Loucy (cell line): ENCODE results near the gene RNASE11.
"Not testable (repeated sequence)": the region's sequence is repeated elsewhere in the genome, so short reads cannot be mapped to it uniquely, and the experiment has no call there.

ENCODE experiments used
- H2AFZ ChIP-seq: fragments of 200-600 bp; sonication (generic); 2 replicates; pipeline ENCODE4 v1.6.0; 2016; ENCODE audit warnings: antibody characterized with exemption, mild to moderate bottlenecking, low read length, moderate library complexity
- H3F3A ChIP-seq: fragments of 200-600 bp; 2 replicates; pipeline ENCODE4 v1.6.0; 2016; ENCODE audit warnings: antibody characterized with exemption, low read depth, mild to moderate bottlenecking
- H3K27me3 ChIP-seq: fragments of 200-600 bp; sonication (generic); 2 replicates; pipeline ENCODE4 v1.6.1; 2014; ENCODE audit warnings: low read length, mild to moderate bottlenecking; ENCODE audit not compliant: insufficient read depth, poor library complexity, severe bottlenecking
- H3K36me3 ChIP-seq: fragments of 200-600 bp; sonication (generic); 2 replicates; pipeline ENCODE4 v1.6.1; 2016; ENCODE audit warnings: low read length; ENCODE audit not compliant: insufficient read depth
- H3K4me1 ChIP-seq: fragments of 200-600 bp; sonication (generic); 2 replicates; pipeline ENCODE4 v1.5.1; 2014; ENCODE audit warnings: low read length, mild to moderate bottlenecking; ENCODE audit not compliant: insufficient read depth, poor library complexity, severe bottlenecking
- H3K4me2 ChIP-seq: fragments of 200-600 bp; sonication (generic); 2 replicates; pipeline ENCODE4 v1.6.0; 2014; ENCODE audit warnings: antibody characterized with exemption, low read length, low read depth, mild to moderate bottlenecking; ENCODE audit not compliant: poor library complexity, severe bottlenecking
- H3K4me3 ChIP-seq: fragments of 200-600 bp; sonication (generic); 2 replicates; pipeline ENCODE4 v1.5.1; 2014; ENCODE audit warnings: low read length, mild to moderate bottlenecking, mixed read lengths; ENCODE audit not compliant: poor library complexity, severe bottlenecking
- H3K79me2 ChIP-seq: fragments of 200-600 bp; sonication (generic); 2 replicates; pipeline ENCODE4 v1.6.1; 2014; ENCODE audit warnings: low read length; ENCODE audit not compliant: insufficient read depth
- H3K9ac ChIP-seq: fragments of 200-600 bp; sonication (generic); 2 replicates; pipeline ENCODE4 v1.6.0; 2014; ENCODE audit warnings: mild to moderate bottlenecking, low read depth, low read length, moderate library complexity; ENCODE audit not compliant: poor library complexity, severe bottlenecking
- H3K9me2 ChIP-seq: fragments of 200-600 bp; sonication (generic); replicated peaks from 2 replicates; pipeline ENCODE4 v1.6.1; 2016; ENCODE audit warnings: low read depth, low read length, mixed read lengths
- H3K9me3 ChIP-seq: fragments of 200-600 bp; sonication (generic); 2 replicates; pipeline ENCODE4 v1.6.1; 2014; ENCODE audit warnings: mild to moderate bottlenecking, antibody characterized with exemption, low read length, low read depth; ENCODE audit not compliant: insufficient read depth
- H4K20me1 ChIP-seq: fragments of 200-600 bp; sonication (generic); 2 replicates; pipeline ENCODE4 v1.6.0; 2014; ENCODE audit warnings: antibody characterized with exemption, low read length, mild to moderate bottlenecking; ENCODE audit not compliant: insufficient read depth, poor library complexity, severe bottlenecking
- CTCF ChIP-seq: fragments of 200-600 bp; sonication (generic); conservative IDR thresholded peaks from 2 replicates; pipeline ENCODE4 v1.5.1; 2014; ENCODE audit warnings: mild to moderate bottlenecking, antibody characterized with exemption, low read length
- EZH2phosphoT487 ChIP-seq: fragments of 200-600 bp; IDR thresholded peaks from 2 replicates; pipeline ENCODE4 v1.6.1; 2018; ENCODE audit warnings: antibody characterized with exemption, mild to moderate bottlenecking, moderate library complexity, borderline replicate concordance

Gene RNASE11

GRCh38 chr14:20578784-20579502 is 8.9 kb downstream of the RNASE11 start:
- Histone ChIP-seq H3K27me3 (no peaks in the 10 kb centered on the region), H2AFZ (no peak overlapping the region), H3K4me2 (no peak overlapping the region), H3K9me3 (no peaks in the 10 kb centered on the region), H3F3A (no peaks in the 10 kb centered on the region), H4K20me1 (no peaks in the 10 kb centered on the region), H3K4me3 (no peak overlapping the region), H3K36me3 (no peaks in the 10 kb centered on the region), H3K4me1 (no peaks in the 10 kb centered on the region), H3K79me2 (no peaks in the 10 kb centered on the region), H3K9me2 (no peaks in the 10 kb centered on the region), H3K9ac (no peak overlapping the region)
- TF ChIP-seq CTCF = no peak
- TF ChIP-seq EZH2phosphoT487 = no peak

DNA sequence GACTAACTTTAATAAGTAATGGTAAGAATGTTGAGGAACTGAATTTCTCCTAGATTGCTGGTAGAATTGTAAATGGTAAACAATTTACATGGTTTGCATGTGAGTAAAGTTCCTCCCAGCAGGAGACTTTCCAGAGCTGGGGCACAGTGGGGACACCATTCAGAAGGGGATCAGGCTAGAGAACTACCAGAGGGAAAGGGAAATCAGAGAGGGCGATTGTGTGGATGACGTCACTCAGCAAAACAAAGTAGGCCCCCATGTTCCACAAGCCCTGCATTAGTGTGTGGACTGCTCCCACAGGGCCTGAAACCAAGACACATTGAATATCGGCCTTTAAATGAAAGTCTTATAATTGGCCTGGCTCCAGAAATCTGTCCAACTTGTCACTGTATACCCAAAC is 9.5 kb downstream of the RNASE11 start:
- H3K79me2 ChIP-seq = no peaks in the 10 kb centered on the region
- H3K9me3 ChIP-seq = no peaks in the 10 kb centered on the region
- no peak overlapping the region for H3K4me2 ChIP-seq
- H3F3A ChIP-seq = no peaks in the 10 kb centered on the region
- no peaks in the 10 kb centered on the region for H3K4me1 ChIP-seq
- no peak overlapping the region for H3K4me3 ChIP-seq
- H2AFZ ChIP-seq = no peak overlapping the region
- H3K9me2 ChIP-seq = no peaks in the 10 kb centered on the region
- H4K20me1 ChIP-seq = no peaks in the 10 kb centered on the region
- TF ChIP-seq EZH2phosphoT487 (no peak), CTCF (no peak)
- no peaks in the 10 kb centered on the region for H3K27me3 ChIP-seq
- no peaks in the 10 kb centered on the region for H3K36me3 ChIP-seq
- H3K9ac ChIP-seq = no peak overlapping the region

GRCh38 chr14:20572382-20572990 is 15.3 kb downstream of the RNASE11 start:
- H3K9me3 ChIP-seq, H2AFZ ChIP-seq, H3K27me3 ChIP-seq, H3K9me2 ChIP-seq, H3K4me1 ChIP-seq, H3K36me3 ChIP-seq, H3K4me3 ChIP-seq, H3K9ac ChIP-seq, H3K79me2 ChIP-seq, H4K20me1 ChIP-seq, H3K4me2 ChIP-seq, H3F3A ChIP-seq: not testable (repeated sequence)

- H3K36me3 ChIP-seq, H4K20me1 ChIP-seq, H3K4me2 ChIP-seq, H3K79me2 ChIP-seq, H3K9me3 ChIP-seq, H3K9ac ChIP-seq, H3K9me2 ChIP-seq, H3K27me3 ChIP-seq, H3K4me3 ChIP-seq, H2AFZ ChIP-seq, H3K4me1 ChIP-seq, H3F3A ChIP-seq: not testable (repeated sequence)
Measured at GRCh38 chr14:20570720-20571119, 17.1 kb downstream of the RNASE11 start.

- not testable (repeated sequence) for H3K9me2 ChIP-seq, H3K4me1 ChIP-seq, H3K4me2 ChIP-seq, H3K27me3 ChIP-seq, H3K4me3 ChIP-seq, H3K79me2 ChIP-seq, H3K36me3 ChIP-seq, H3F3A ChIP-seq, H3K9me3 ChIP-seq, H3K9ac ChIP-seq, H2AFZ ChIP-seq, H4K20me1 ChIP-seq
Measured at GRCh38 chr14:20569865-20570264, 17.9 kb downstream of the RNASE11 start.
